SK-N-SH (cell line): ENCODE results near the gene SLC1A7. TPM values are rescaled to one million over a fixed set of nuclear protein-coding genes. Genes with fewer than 3 reads are reported as not detected.
A peak's percentile ranks its signal among the peaks of the same experiment; 100 is the strongest.

Experiments used
- CTCF ChIA-PET: fragments of 300-600, 350-600 bp; formaldehyde crosslinking; extraction: SDS; loops from one replicate; lab custom pipeline; 2021; lab: Yijun Ruan, JAX
- POLR2A ChIA-PET: fragments of 350-600 bp; sonication (Branson Sonifier 250); formaldehyde crosslinking; extraction: SDS; loops from one replicate; lab custom pipeline; 2020; ENCODE audit warnings: antibody characterized with exemption, inconsistent platforms; lab: Yijun Ruan, JAX
- DNase-seq: peaks from one replicate; pipeline ENCODE4 v3.0.0; 2012
- H2AFZ ChIP-seq: fragments of 200-600 bp; sonication (generic); 2 replicates; pipeline ENCODE4 v1.8.1; 2016; ENCODE audit warnings: antibody characterized with exemption, mild to moderate bottlenecking, low read depth
- H3F3A ChIP-seq: fragments of 200-600 bp; sonication (generic); replicated peaks from 2 replicates; pipeline ENCODE3; 2016; ENCODE audit warnings: antibody characterized with exemption, mild to moderate bottlenecking; ENCODE audit not compliant: insufficient read depth
- H3K27ac ChIP-seq, 2 experiments: fragments of 200-500 bp in 1 of 2; fragments of 200-600 bp in 1 of 2; sonication (Bioruptor generic) in 1 of 2; sonication (generic), shearing (Covaris generic) in 1 of 2; 2 replicates each; pipeline versions ENCODE4 v1.5.1 to v1.6.1; 2014 to 2016; ENCODE audit warnings: low read depth in 2 of 2, inconsistent platforms in 1 of 2, low read length in 1 of 2, mild to moderate bottlenecking in 1 of 2, mixed read lengths in 1 of 2
- H3K27me3 ChIP-seq: fragments of 200-600 bp; sonication (generic), shearing (Covaris generic); 2 replicates; pipeline ENCODE4 v1.6.1; 2016; ENCODE audit warnings: mixed run types; ENCODE audit not compliant: insufficient read depth
- H3K36me3 ChIP-seq, 2 experiments: fragments of 200-500 bp in 1 of 2; fragments of 200-600 bp in 1 of 2; sonication (Bioruptor generic) in 1 of 2; sonication (generic) in 1 of 2; replicated peaks in 1 of 2; 2 replicates each; pipeline versions ENCODE3 to v1.5.1; 2014 to 2016; ENCODE audit warnings: low read length in 1 of 2, mild to moderate bottlenecking in 1 of 2; ENCODE audit not compliant: insufficient read depth in 2 of 2, control insufficient read depth in 1 of 2
- H3K4me1 ChIP-seq, 2 experiments: fragments of 200-500 bp in 1 of 2; fragments of 200-600 bp in 1 of 2; sonication (Bioruptor generic) in 1 of 2; sonication (generic), shearing (Covaris generic) in 1 of 2; 2 replicates each; pipeline versions ENCODE4 v1.5.1 to v1.6.1; 2014 to 2016; ENCODE audit warnings: low read depth in 1 of 2, low read length in 1 of 2, mixed run types in 1 of 2; ENCODE audit not compliant: insufficient read depth in 2 of 2, control insufficient read depth in 1 of 2
- H3K4me2 ChIP-seq: fragments of 200-600 bp; sonication (generic), shearing (Covaris generic); 2 replicates; pipeline ENCODE4 v1.6.1; 2017; ENCODE audit warnings: mixed run types
- H3K4me3 ChIP-seq, 2 experiments: fragments of 200-500 bp in 1 of 2; fragments of 200-600 bp in 1 of 2; sonication (Bioruptor generic) in 1 of 2; sonication (generic), shearing (Covaris generic) in 1 of 2; 2 replicates each; pipeline versions ENCODE4 v1.5.1 to v1.8.1; 2014 to 2016; ENCODE audit warnings: low read depth in 2 of 2, inconsistent platforms in 1 of 2, low read length in 1 of 2, mild to moderate bottlenecking in 1 of 2, mixed read lengths in 1 of 2, moderate library complexity in 1 of 2
- H3K79me2 ChIP-seq: fragments of 200-600 bp; sonication (generic); 2 replicates; pipeline ENCODE4 v1.8.1; 2017; ENCODE audit warnings: mild to moderate bottlenecking; ENCODE audit not compliant: insufficient read depth
- H3K9ac ChIP-seq: fragments of 200-600 bp; sonication (generic); 2 replicates; pipeline ENCODE4 v1.6.1; 2017; ENCODE audit warnings: mixed run types
- H3K9me2 ChIP-seq: fragments of 200-600 bp; sonication (generic); 2 replicates; pipeline ENCODE4 v1.6.1; 2017; ENCODE audit warnings: mixed run types
- H3K9me3 ChIP-seq: fragments of 200-600 bp; sonication (generic); 2 replicates; pipeline ENCODE4 v1.6.1; 2017; ENCODE audit warnings: mixed run types, mild to moderate bottlenecking, moderate library complexity
- H4K20me1 ChIP-seq: fragments of 200-600 bp; sonication (generic); 2 replicates; pipeline ENCODE4 v1.6.1; 2017; ENCODE audit warnings: mild to moderate bottlenecking, mixed run types; ENCODE audit not compliant: insufficient read depth
- CHD2 ChIP-seq: fragments of 150-350 bp; IDR thresholded peaks from 2 replicates; pipeline ENCODE4 v1.6.1; 2018; ENCODE audit warnings: low read length; ENCODE audit not compliant: partially characterized antibody
- GATA2 ChIP-seq: sonication (generic); formaldehyde crosslinking; IDR thresholded peaks from 2 replicates; pipeline ENCODE4 v1.5.0; 2020; ENCODE audit warnings: mild to moderate bottlenecking, missing genetic modification reagents
- POLR2AphosphoS5 ChIP-seq: IDR thresholded peaks from 2 replicates; pipeline ENCODE4 v1.6.1; 2012; ENCODE audit warnings: low read depth, low read length
- RCOR1 ChIP-seq: fragments of 150-350 bp; IDR thresholded peaks from 2 replicates; pipeline ENCODE4 v1.6.1; 2017; ENCODE audit warnings: antibody characterized with exemption, low read length
- RFX5 ChIP-seq: IDR thresholded peaks from 2 replicates; pipeline ENCODE4 v1.6.1; 2012; ENCODE audit warnings: mild to moderate bottlenecking, improper control_type of control experiment, low read length
- SIN3A ChIP-seq: IDR thresholded peaks from 2 replicates; pipeline ENCODE4 v1.6.1; 2012; ENCODE audit warnings: low read depth, mild to moderate bottlenecking, low read length, moderate library complexity, borderline replicate concordance
- TAF1 ChIP-seq: IDR thresholded peaks from 2 replicates; pipeline ENCODE4 v1.6.1; 2012; ENCODE audit warnings: low read depth, mild to moderate bottlenecking, low read length, moderate library complexity, borderline replicate concordance
- TCF12 ChIP-seq: IDR thresholded peaks from 2 replicates; pipeline ENCODE4 v1.4.0; 2012
- YY1 ChIP-seq: IDR thresholded peaks from 2 replicates; pipeline ENCODE4 v1.4.0; 2012; ENCODE audit warnings: low read depth, mild to moderate bottlenecking
- WGBS: methylation state at CpG from one replicate; pipeline ENCODE4 v1.1.6; 2017; ENCODE audit warnings: low lambda C conversion rate; 5-methylcytosine and 5-hydroxymethylcytosine counted together
- polyA plus RNA-seq, 3 experiments: library from polyadenylated mRNA; depleted of rRNA; stranded (reverse); fragments of >200 nt; gene quantifications; 2 replicates each; pipeline ENCODE4 v1.2.3, GENCODE V29; 2012
- TF ChIP-seq, protein P1 (sequence below): IDR thresholded peaks from 2 replicates; pipeline ENCODE4 v1.4.0; 2012; ENCODE audit warnings: low read depth, borderline replicate concordance
- TF ChIP-seq, protein P2 (sequence below): fragments of 150-350 bp; IDR thresholded peaks from 2 replicates; pipeline ENCODE4 v1.6.1; 2017; ENCODE audit warnings: antibody characterized with exemption, low read length, low read depth, borderline replicate concordance
- TF ChIP-seq, protein P3 (sequence below): IDR thresholded peaks from 2 replicates; pipeline ENCODE4 v1.6.1; 2012; ENCODE audit warnings: mild to moderate bottlenecking, low read depth, low read length, moderate library complexity
- TF ChIP-seq, protein P4 (sequence below): IDR thresholded peaks from 2 replicates; pipeline ENCODE4 v1.4.0; 2012; ENCODE audit warnings: low read depth

Gene SLC1A7
- polyA plus RNA-seq, 1 of the 3 experiments (the other 2 are of a cell fraction) = not detected

DNA sequence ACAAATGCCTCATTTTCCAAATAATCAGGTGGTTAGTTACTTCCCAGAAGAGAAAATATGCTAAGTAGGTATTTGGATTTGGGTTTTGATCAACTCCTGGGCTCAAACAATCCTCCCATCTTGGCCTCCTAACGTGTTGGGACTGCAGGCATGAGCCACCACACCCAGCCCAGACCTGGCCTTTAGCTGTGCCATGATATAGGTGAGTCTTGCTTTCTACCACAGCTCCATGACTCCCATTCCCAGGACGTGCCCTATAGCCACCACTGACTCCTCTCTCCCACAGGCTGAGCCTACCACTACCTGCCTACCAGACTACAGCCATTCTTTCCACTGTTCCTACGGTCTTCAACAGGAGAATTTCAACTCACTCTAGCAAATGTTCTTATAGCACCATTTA is 1.8 kb upstream of the SLC1A7 start:
- H3K4me3 ChIP-seq = no peak overlapping the region
- no peak for DNase-seq
- no peaks in the 10 kb centered on the region for H3K9me3 ChIP-seq
- peaks cover 19% of the 10 kb centered on the region for H3F3A ChIP-seq
- ChIA-PET CTCF (interaction anchor here (0.8 to 1.2 kb wide), 4 partner anchors 13 to 38 kb away, joined by 3 to 4 read pairs (median 3); no protein-coding TSS in a partner anchor), POLR2A (no interaction called here)
- no peak overlapping the region for H2AFZ ChIP-seq
- H3K27ac ChIP-seq = no peak overlapping the region
- H3K4me2 ChIP-seq = no peak overlapping the region
- no peaks in the 10 kb centered on the region for H3K27me3 ChIP-seq
- no peaks in the 10 kb centered on the region for H4K20me1 ChIP-seq
- peaks cover 14 to 20% of the 10 kb centered on the region in 2 experiments; a peak in 3 of 4 replicates for H3K4me1 ChIP-seq
- 79% methylated on average over 3 of the region's 3 CpGs for WGBS
- TF ChIP-seq TCF12 (no peak), TAF1 (no peak)
- no peak overlapping the region for H3K9ac ChIP-seq
- no peaks in the 10 kb centered on the region for H3K36me3 ChIP-seq
- no peaks in the 10 kb centered on the region for H3K9me2 ChIP-seq
- H3K79me2 ChIP-seq = no peaks in the 10 kb centered on the region

DNA sequence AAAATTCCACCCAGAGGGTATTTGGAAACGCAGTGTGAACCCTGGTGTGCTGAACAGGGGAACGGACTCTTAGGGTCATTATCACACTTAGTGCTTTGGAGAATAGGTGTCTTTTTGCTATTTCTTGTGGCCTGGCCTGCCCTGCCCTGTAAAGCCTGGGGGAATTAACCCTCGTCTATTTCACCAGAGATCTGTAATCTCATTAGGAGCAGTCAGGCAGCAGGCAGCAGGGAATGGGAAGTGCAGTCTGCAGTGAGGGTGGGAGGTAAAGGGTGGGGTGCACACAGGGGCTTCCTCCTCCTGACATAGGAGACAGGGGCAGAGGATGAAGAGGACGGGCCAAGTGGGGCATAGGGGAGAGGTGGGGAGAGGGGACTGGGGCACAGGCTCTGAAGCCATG is 1.1 kb upstream of the SLC1A7 start:
- no peak for TF ChIP-seq TAF1
- TF ChIP-seq POLR2AphosphoS5 = no peak
- TF ChIP-seq CHD2 = peak; percentile 11
- no peak for TF ChIP-seq YY1
- TF ChIP-seq, protein P1, sequence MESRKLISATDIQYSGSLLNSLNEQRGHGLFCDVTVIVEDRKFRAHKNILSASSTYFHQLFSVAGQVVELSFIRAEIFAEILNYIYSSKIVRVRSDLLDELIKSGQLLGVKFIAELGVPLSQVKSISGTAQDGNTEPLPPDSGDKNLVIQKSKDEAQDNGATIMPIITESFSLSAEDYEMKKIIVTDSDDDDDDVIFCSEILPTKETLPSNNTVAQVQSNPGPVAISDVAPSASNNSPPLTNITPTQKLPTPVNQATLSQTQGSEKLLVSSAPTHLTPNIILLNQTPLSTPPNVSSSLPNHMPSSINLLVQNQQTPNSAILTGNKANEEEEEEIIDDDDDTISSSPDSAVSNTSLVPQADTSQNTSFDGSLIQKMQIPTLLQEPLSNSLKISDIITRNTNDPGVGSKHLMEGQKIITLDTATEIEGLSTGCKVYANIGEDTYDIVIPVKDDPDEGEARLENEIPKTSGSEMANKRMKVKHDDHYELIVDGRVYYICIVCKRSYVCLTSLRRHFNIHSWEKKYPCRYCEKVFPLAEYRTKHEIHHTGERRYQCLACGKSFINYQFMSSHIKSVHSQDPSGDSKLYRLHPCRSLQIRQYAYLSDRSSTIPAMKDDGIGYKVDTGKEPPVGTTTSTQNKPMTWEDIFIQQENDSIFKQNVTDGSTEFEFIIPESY = no peak
- TF ChIP-seq, protein P2, sequence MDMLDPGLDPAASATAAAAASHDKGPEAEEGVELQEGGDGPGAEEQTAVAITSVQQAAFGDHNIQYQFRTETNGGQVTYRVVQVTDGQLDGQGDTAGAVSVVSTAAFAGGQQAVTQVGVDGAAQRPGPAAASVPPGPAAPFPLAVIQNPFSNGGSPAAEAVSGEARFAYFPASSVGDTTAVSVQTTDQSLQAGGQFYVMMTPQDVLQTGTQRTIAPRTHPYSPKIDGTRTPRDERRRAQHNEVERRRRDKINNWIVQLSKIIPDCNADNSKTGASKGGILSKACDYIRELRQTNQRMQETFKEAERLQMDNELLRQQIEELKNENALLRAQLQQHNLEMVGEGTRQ = no peak
- no peak for TF ChIP-seq SIN3A
- TF ChIP-seq, protein P3, sequence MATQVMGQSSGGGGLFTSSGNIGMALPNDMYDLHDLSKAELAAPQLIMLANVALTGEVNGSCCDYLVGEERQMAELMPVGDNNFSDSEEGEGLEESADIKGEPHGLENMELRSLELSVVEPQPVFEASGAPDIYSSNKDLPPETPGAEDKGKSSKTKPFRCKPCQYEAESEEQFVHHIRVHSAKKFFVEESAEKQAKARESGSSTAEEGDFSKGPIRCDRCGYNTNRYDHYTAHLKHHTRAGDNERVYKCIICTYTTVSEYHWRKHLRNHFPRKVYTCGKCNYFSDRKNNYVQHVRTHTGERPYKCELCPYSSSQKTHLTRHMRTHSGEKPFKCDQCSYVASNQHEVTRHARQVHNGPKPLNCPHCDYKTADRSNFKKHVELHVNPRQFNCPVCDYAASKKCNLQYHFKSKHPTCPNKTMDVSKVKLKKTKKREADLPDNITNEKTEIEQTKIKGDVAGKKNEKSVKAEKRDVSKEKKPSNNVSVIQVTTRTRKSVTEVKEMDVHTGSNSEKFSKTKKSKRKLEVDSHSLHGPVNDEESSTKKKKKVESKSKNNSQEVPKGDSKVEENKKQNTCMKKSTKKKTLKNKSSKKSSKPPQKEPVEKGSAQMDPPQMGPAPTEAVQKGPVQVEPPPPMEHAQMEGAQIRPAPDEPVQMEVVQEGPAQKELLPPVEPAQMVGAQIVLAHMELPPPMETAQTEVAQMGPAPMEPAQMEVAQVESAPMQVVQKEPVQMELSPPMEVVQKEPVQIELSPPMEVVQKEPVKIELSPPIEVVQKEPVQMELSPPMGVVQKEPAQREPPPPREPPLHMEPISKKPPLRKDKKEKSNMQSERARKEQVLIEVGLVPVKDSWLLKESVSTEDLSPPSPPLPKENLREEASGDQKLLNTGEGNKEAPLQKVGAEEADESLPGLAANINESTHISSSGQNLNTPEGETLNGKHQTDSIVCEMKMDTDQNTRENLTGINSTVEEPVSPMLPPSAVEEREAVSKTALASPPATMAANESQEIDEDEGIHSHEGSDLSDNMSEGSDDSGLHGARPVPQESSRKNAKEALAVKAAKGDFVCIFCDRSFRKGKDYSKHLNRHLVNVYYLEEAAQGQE = no peak
- 0 out of 2 replicates have a peak, but pooled peaks have one; percentile 34 for TF ChIP-seq RCOR1
- TF ChIP-seq RFX5 = no peak
- peak; percentile 60 for TF ChIP-seq GATA2 (CRISPR knock-in tag)
- TF ChIP-seq, protein P4, sequence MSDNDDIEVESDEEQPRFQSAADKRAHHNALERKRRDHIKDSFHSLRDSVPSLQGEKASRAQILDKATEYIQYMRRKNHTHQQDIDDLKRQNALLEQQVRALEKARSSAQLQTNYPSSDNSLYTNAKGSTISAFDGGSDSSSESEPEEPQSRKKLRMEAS = no peak
- H3K27me3 ChIP-seq = no peaks in the 10 kb centered on the region
- H3K9ac ChIP-seq = no peak overlapping the region
- no peaks in the 10 kb centered on the region for H4K20me1 ChIP-seq
- no peak overlapping the region for H3K4me3 ChIP-seq
- H3K4me1 ChIP-seq = peaks cover 14 to 20% of the 10 kb centered on the region in 2 experiments; a peak in 3 of 4 replicates
- CTCF ChIA-PET = interaction anchor here (1.0 to 1.2 kb wide), 2 partner anchors 28 to 34 kb away, joined by 3 to 4 read pairs; no protein-coding TSS in a partner anchor
- H3K79me2 ChIP-seq = no peaks in the 10 kb centered on the region
- no peak overlapping the region for H2AFZ ChIP-seq
- POLR2A ChIA-PET = no interaction called here
- DNase-seq = peak; percentile 77
- WGBS = 84% methylated on average over 4 of the region's 4 CpGs
- H3K9me2 ChIP-seq = no peaks in the 10 kb centered on the region
- no peak overlapping the region for H3K27ac ChIP-seq
- H3K9me3 ChIP-seq = no peaks in the 10 kb centered on the region
- H3F3A ChIP-seq = peaks cover 19% of the 10 kb centered on the region
- no peaks in the 10 kb centered on the region for H3K36me3 ChIP-seq
- no peak overlapping the region for H3K4me2 ChIP-seq
